GM12873 (cell line): Measurements from ENCODE around the gene SMIM36.

Experiments
- CTCF ChIP-seq: IDR thresholded peaks from 2 replicates; pipeline ENCODE4 v1.5.1; 2012; ENCODE audit warnings: low read depth, mild to moderate bottlenecking, moderate library complexity, low read length, control low read depth; ENCODE audit not compliant: insufficient read depth; ENCODE audit errors: missing control alignments

The SMIM36 gene

GRCh38 chr17:55416470-55417052 lies 94.7 kb downstream of the SMIM36 start:
- TF ChIP-seq CTCF, result no peak

GRCh38 chr17:55416000-55416399 lies 95.3 kb downstream of the SMIM36 start:
- no peak for TF ChIP-seq CTCF

GRCh38 chr17:55414983-55415382 lies 96.3 kb downstream of the SMIM36 start:
- no peak for TF ChIP-seq CTCF

GRCh38 chr17:55413825-55414489 lies 97.3 kb downstream of the SMIM36 start:
- no peak for TF ChIP-seq CTCF

- no peak for TF ChIP-seq CTCF
Measured at GRCh38 chr17:55411463-55411855, 99.8 kb downstream of the SMIM36 start.

- no peak for TF ChIP-seq CTCF
Measured at GRCh38 chr17:55410722-55411462, 100.4 kb downstream of the SMIM36 start.

GRCh38 chr17:55409030-55409800 lies 102.0 kb downstream of the SMIM36 start:
- no peak for TF ChIP-seq CTCF
